DOHH2 (cell line): ENCODE results near the gene POGZ.
"Not testable (repeated sequence)": the region's sequence is repeated elsewhere in the genome, so short reads cannot be mapped to it uniquely, and the experiment has no call there.

Experiments used
- H3F3A ChIP-seq: fragments of 200-600 bp; sonication (generic), shearing (Covaris generic); 2 replicates; pipeline ENCODE4 v1.6.0; 2016; ENCODE audit warnings: antibody characterized with exemption, mild to moderate bottlenecking; ENCODE audit not compliant: control insufficient read depth, insufficient read depth
- H3K27ac ChIP-seq: fragments of 200-600 bp; sonication (generic); 2 replicates; pipeline ENCODE4 v1.5.1; 2014; ENCODE audit warnings: low read depth, mild to moderate bottlenecking, low read length, moderate library complexity
- H3K27me3 ChIP-seq: fragments of 200-600 bp; sonication (generic); 2 replicates; pipeline ENCODE4 v1.6.1; 2014; ENCODE audit warnings: mild to moderate bottlenecking, low read length, mixed read lengths; ENCODE audit not compliant: control insufficient read depth
- H3K36me3 ChIP-seq: fragments of 200-600 bp; sonication (generic); 2 replicates; pipeline ENCODE4 v1.6.1; 2014; ENCODE audit warnings: mild to moderate bottlenecking, low read length, moderate library complexity, mixed read lengths; ENCODE audit not compliant: control insufficient read depth
- H3K4me1 ChIP-seq: fragments of 200-600 bp; sonication (generic); 2 replicates; pipeline ENCODE4 v1.6.1; 2014; ENCODE audit warnings: mild to moderate bottlenecking, low read length, mixed read lengths; ENCODE audit not compliant: control insufficient read depth
- H3K4me2 ChIP-seq: fragments of 200-600 bp; sonication (generic); 2 replicates; pipeline ENCODE4 v1.6.0; 2014; ENCODE audit warnings: mild to moderate bottlenecking, low read length, moderate library complexity
- H3K4me3 ChIP-seq: fragments of 200-600 bp; sonication (generic); 2 replicates; pipeline ENCODE4 v1.5.1; 2014; ENCODE audit warnings: mild to moderate bottlenecking, low read length, mixed read lengths
- H3K79me2 ChIP-seq: fragments of 200-600 bp; sonication (generic); 2 replicates; pipeline ENCODE4 v1.6.1; 2014; ENCODE audit warnings: mild to moderate bottlenecking, low read length, mixed read lengths; ENCODE audit not compliant: control insufficient read depth
- H3K9me2 ChIP-seq: fragments of 200-600 bp; sonication (generic); replicated peaks from 2 replicates; pipeline ENCODE4 v1.6.1; 2014; ENCODE audit warnings: mild to moderate bottlenecking, low read length, mixed read lengths; ENCODE audit not compliant: control insufficient read depth
- H3K9me3 ChIP-seq: fragments of 200-600 bp; sonication (generic); 2 replicates; pipeline ENCODE4 v1.6.1; 2014; ENCODE audit warnings: antibody characterized with exemption, low read length, mixed read lengths; ENCODE audit not compliant: control insufficient read depth, insufficient read depth
- H4K20me1 ChIP-seq: fragments of 200-600 bp; sonication (generic); 2 replicates; pipeline ENCODE4 v1.6.0; 2014; ENCODE audit warnings: low read depth, mild to moderate bottlenecking, antibody characterized with exemption, low read length, moderate library complexity; ENCODE audit not compliant: control insufficient read depth, insufficient read depth
- CTCF ChIP-seq: fragments of 200-600 bp; sonication (generic); IDR thresholded peaks from one replicate; pipeline ENCODE4 v1.5.1; 2014; ENCODE audit warnings: antibody characterized with exemption, mild to moderate bottlenecking, low read depth, low read length; ENCODE audit not compliant: poor library complexity, severe bottlenecking
- EZH2phosphoT487 ChIP-seq: fragments of 200-600 bp; sonication (generic); IDR thresholded peaks from 2 replicates; pipeline ENCODE4 v1.6.1; 2017; ENCODE audit warnings: borderline replicate concordance, mild to moderate bottlenecking, antibody characterized with exemption, low read length, moderate library complexity, mixed read lengths

The POGZ gene

GRCh38 chr1:151436985-151437384, 22.3 kb downstream of the POGZ start:
- no peak overlapping the region for H3K4me2 ChIP-seq
- no peaks in the 10 kb centered on the region for H3K9me3 ChIP-seq
- TF ChIP-seq CTCF, result no peak
- no peak for TF ChIP-seq EZH2phosphoT487
- H3K27me3 ChIP-seq, result no peaks in the 10 kb centered on the region
- H3K27ac ChIP-seq, result no peak overlapping the region
- no peaks in the 10 kb centered on the region for H3F3A ChIP-seq
- H3K9me2 ChIP-seq, result no peaks in the 10 kb centered on the region
- peaks cover 20% of the 10 kb centered on the region for H3K4me1 ChIP-seq
- H3K4me3 ChIP-seq, result no peak overlapping the region
- peaks cover 20% of the 10 kb centered on the region for H4K20me1 ChIP-seq
- peaks cover 50% of the 10 kb centered on the region for H3K36me3 ChIP-seq
- peaks cover 97% of the 10 kb centered on the region for H3K79me2 ChIP-seq

DNA sequence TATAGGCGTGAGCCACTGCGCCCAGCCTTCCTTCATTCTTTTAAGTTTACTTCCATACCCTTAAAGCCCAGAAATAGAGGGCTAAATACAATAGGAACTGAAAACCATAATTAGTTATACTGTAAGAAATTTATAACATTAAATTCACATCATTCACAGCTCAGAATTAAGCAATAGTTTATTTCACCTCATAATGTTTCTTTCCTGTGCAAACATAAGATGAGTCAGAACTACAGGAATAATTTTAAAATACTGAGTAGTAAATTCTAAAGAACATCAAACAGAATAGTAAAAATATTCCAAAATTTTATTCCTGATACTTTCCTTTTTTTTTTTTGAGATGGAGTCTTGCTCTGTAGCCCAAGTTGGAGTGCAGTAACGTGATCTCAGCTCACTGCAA, 24.1 kb downstream of the POGZ start:
- Histone ChIP-seq H3K9me2 (no peaks in the 10 kb centered on the region), H3K4me3 (no peak overlapping the region), H3F3A (0 out of 2 replicates have a peak, but pooled peaks cover 2% of the 10 kb centered on the region), H3K27ac (no peak overlapping the region), H3K4me1 (peaks cover 13% of the 10 kb centered on the region), H3K27me3 (no peaks in the 10 kb centered on the region), H3K4me2 (no peak overlapping the region), H3K9me3 (no peaks in the 10 kb centered on the region), H3K79me2 (peaks cover 95% of the 10 kb centered on the region), H3K36me3 (peaks cover 38% of the 10 kb centered on the region), H4K20me1 (peaks cover 13% of the 10 kb centered on the region; the same call in 1 of the 2 replicates)
- TF ChIP-seq CTCF (no peak), EZH2phosphoT487 (no peak)

GRCh38 chr1:151433827-151434226, 25.5 kb downstream of the POGZ start:
- H4K20me1 ChIP-seq, H3K4me1 ChIP-seq, H3K27ac ChIP-seq, H3K9me2 ChIP-seq, H3K27me3 ChIP-seq, H3F3A ChIP-seq, H3K9me3 ChIP-seq, H3K4me2 ChIP-seq, H3K4me3 ChIP-seq: not testable (repeated sequence)
- peaks cover 88% of the 10 kb centered on the region for H3K79me2 ChIP-seq
- peaks cover 41% of the 10 kb centered on the region for H3K36me3 ChIP-seq

DNA sequence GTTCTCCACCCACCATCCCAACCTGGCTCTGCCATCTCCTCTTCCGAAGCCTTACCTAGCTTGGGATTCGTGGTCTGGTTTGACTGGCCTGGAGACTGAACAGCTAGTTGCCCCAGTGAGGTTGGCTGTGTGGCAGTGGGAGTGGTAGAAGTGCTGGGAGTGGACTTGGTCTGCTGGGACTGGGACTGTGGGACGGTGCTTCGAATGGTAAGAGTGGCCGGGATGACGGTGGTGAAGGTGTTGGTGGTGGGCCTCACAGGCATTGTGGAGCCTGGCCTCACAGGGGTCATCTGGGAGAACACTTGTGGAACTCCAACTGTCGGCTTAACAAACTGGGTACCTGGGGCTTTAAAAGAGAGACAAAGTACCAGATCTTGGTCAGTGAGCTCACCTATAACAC, 31.2 kb downstream of the POGZ start:
- no peaks in the 10 kb centered on the region for H3K27me3 ChIP-seq
- H4K20me1 ChIP-seq, result peaks cover 4% of the 10 kb centered on the region; the same call in 1 of the 2 replicates
- peaks cover 75% of the 10 kb centered on the region for H3K36me3 ChIP-seq
- no peaks in the 10 kb centered on the region for H3K9me3 ChIP-seq
- no peak overlapping the region for H3K27ac ChIP-seq
- H3K79me2 ChIP-seq, result peaks cover 35% of the 10 kb centered on the region
- H3K4me1 ChIP-seq, result no peaks in the 10 kb centered on the region
- H3F3A ChIP-seq, result 0 out of 2 replicates have a peak, but pooled peaks cover 2% of the 10 kb centered on the region
- H3K4me3 ChIP-seq, result no peak overlapping the region
- H3K9me2 ChIP-seq, result no peaks in the 10 kb centered on the region
- TF ChIP-seq EZH2phosphoT487 (no peak), CTCF (no peak)
- no peak overlapping the region for H3K4me2 ChIP-seq
